Trophoblast cell (in vitro differentiated cells and primary cell): ENCODE measurements around the gene ZNF221.

ENCODE experiments used
- DNase-seq, 2 donors: peaks; one replicate each; pipeline ENCODE4 v3.0.0-alpha.2; 2016
- H2AFZ ChIP-seq: 2 replicates; pipeline ENCODE4 v1.6.1; 2013; ENCODE audit warnings: low read length, moderate library complexity, mild to moderate bottlenecking; ENCODE audit not compliant: insufficient read depth, poor library complexity
- H2AK5ac ChIP-seq: 2 replicates; pipeline ENCODE4 v1.6.1; 2013; ENCODE audit warnings: mild to moderate bottlenecking, low read length
- H2BK120ac ChIP-seq: 2 replicates; pipeline ENCODE4 v1.6.1; 2013; ENCODE audit warnings: low read length, mild to moderate bottlenecking, moderate library complexity; ENCODE audit not compliant: insufficient read depth, poor library complexity
- H2BK12ac ChIP-seq: 2 replicates; pipeline ENCODE4 v1.6.1; 2013; ENCODE audit warnings: mild to moderate bottlenecking, low read length, moderate library complexity
- H2BK5ac ChIP-seq: 2 replicates; pipeline ENCODE4 v1.6.1; 2013; ENCODE audit warnings: low read length, low read depth, moderate library complexity, mild to moderate bottlenecking; ENCODE audit not compliant: poor library complexity
- H3K14ac ChIP-seq: 2 replicates; pipeline ENCODE4 v1.6.1; 2013; ENCODE audit warnings: mild to moderate bottlenecking, low read length
- H3K18ac ChIP-seq: 2 replicates; pipeline ENCODE4 v1.6.1; 2013; ENCODE audit warnings: mild to moderate bottlenecking, low read length
- H3K23ac ChIP-seq: 2 replicates; pipeline ENCODE4 v1.6.1; 2013; ENCODE audit warnings: low read length
- H3K27ac ChIP-seq: 2 replicates; pipeline ENCODE4 v1.5.1; 2013; ENCODE audit warnings: low read depth, mild to moderate bottlenecking, inconsistent platforms, low read length, moderate library complexity
- H3K27me3 ChIP-seq: 2 replicates; pipeline ENCODE4 v1.6.1; 2013; ENCODE audit warnings: inconsistent platforms, mild to moderate bottlenecking, low read length, moderate library complexity; ENCODE audit not compliant: insufficient read depth
- H3K36me3 ChIP-seq, 2 experiments: 1 replicate in 1 of 2; 2 replicates in 1 of 2; pipeline ENCODE4 v1.6.1; 2013; ENCODE audit warnings: low read length in 2 of 2, mild to moderate bottlenecking in 2 of 2, moderate library complexity in 1 of 2; ENCODE audit not compliant: insufficient read depth in 2 of 2, control insufficient read depth in 1 of 2
- H3K4ac ChIP-seq: 2 replicates; pipeline ENCODE4 v1.6.1; 2013; ENCODE audit warnings: low read depth, mild to moderate bottlenecking, low read length, moderate library complexity
- H3K4me1 ChIP-seq, 2 experiments: 1 replicate in 1 of 2; 2 replicates in 1 of 2; pipeline ENCODE4 v1.6.1; 2013; ENCODE audit warnings: low read length in 2 of 2, mild to moderate bottlenecking in 2 of 2, moderate library complexity in 1 of 2; ENCODE audit not compliant: insufficient read depth in 2 of 2, control insufficient read depth in 1 of 2
- H3K4me2 ChIP-seq: 2 replicates; pipeline ENCODE4 v1.6.1; 2013; ENCODE audit warnings: inconsistent platforms, mild to moderate bottlenecking, low read length, moderate library complexity
- H3K4me3 ChIP-seq: 2 replicates; pipeline ENCODE4 v1.5.1; 2013; ENCODE audit warnings: mild to moderate bottlenecking, low read depth, low read length, inconsistent platforms
- H3K79me1 ChIP-seq: one replicate; pipeline ENCODE4 v1.6.1; 2013; ENCODE audit warnings: low read length
- H3K79me2 ChIP-seq: 2 replicates; pipeline ENCODE4 v1.6.1; 2013; ENCODE audit warnings: low read length, mild to moderate bottlenecking; ENCODE audit not compliant: control insufficient read depth, insufficient read depth, poor library complexity
- H3K9ac ChIP-seq: 2 replicates; pipeline ENCODE4 v1.6.1; 2013; ENCODE audit warnings: mild to moderate bottlenecking, low read length
- H3K9me3 ChIP-seq: 2 replicates; pipeline ENCODE4 v1.6.1; 2013; ENCODE audit warnings: low read depth, mild to moderate bottlenecking, control low read depth, inconsistent platforms, low read length; ENCODE audit not compliant: insufficient read depth
- H4K12ac ChIP-seq: 2 replicates; pipeline ENCODE4 v1.6.1; 2013; ENCODE audit warnings: low read depth, mild to moderate bottlenecking, low read length, moderate library complexity
- H4K8ac ChIP-seq: 2 replicates; pipeline ENCODE4 v1.6.1; 2013; ENCODE audit warnings: low read depth, mild to moderate bottlenecking, low read length, moderate library complexity
- H4K91ac ChIP-seq: one replicate; pipeline ENCODE4 v1.6.1; 2013; ENCODE audit warnings: low read depth, mild to moderate bottlenecking, low read length, moderate library complexity
- WGBS: extraction: QIAGEN DNeasy Blood & Tissue Kit; methylation state at CpG from one replicate; pipeline ENCODE4 v1.1.7; 2013; ENCODE audit warnings: missing lambda C conversion rate; ENCODE audit not compliant: insufficient read length, insufficient coverage; ENCODE audit errors: extremely low coverage; 5-methylcytosine and 5-hydroxymethylcytosine counted together

Gene ZNF221

GRCh38 chr19:43914051-43914450 is 37.0 kb upstream of the ZNF221 start:
- peaks cover 18% of the 10 kb centered on the region for H3K9me3 ChIP-seq
- no peak overlapping the region for H3K18ac ChIP-seq
- H3K23ac ChIP-seq: no peak overlapping the region
- no peak overlapping the region for H4K91ac ChIP-seq
- no peak overlapping the region for H2BK5ac ChIP-seq
- H3K14ac ChIP-seq: no peak overlapping the region
- no peak overlapping the region for H2BK120ac ChIP-seq
- peaks cover 24 to 40% of the 10 kb centered on the region in 2 experiments for H3K36me3 ChIP-seq
- H3K4me2 ChIP-seq: no peak overlapping the region
- no peak overlapping the region for H4K12ac ChIP-seq
- DNase-seq: no peak
- H2BK12ac ChIP-seq: no peak overlapping the region
- H4K8ac ChIP-seq: no peak overlapping the region
- H2AFZ ChIP-seq: no peak overlapping the region
- H3K27ac ChIP-seq: no peak overlapping the region
- H3K4me3 ChIP-seq: no peak overlapping the region
- no peak overlapping the region for H3K9ac ChIP-seq
- no peaks in the 10 kb centered on the region for H3K4me1 ChIP-seq
- H3K4ac ChIP-seq: no peak overlapping the region
- H3K79me1 ChIP-seq: no peaks in the 10 kb centered on the region
- WGBS: no CpG with 5 or more reads among the region's 3 CpGs
- H3K27me3 ChIP-seq: no peaks in the 10 kb centered on the region
- H2AK5ac ChIP-seq: no peak overlapping the region
- no peaks in the 10 kb centered on the region for H3K79me2 ChIP-seq

- no peak overlapping the region for H2AFZ ChIP-seq
- H3K9me3 ChIP-seq: no peaks in the 10 kb centered on the region
- no peak for DNase-seq
- no peak overlapping the region for H2AK5ac ChIP-seq
- no peak overlapping the region for H2BK12ac ChIP-seq
- no peak overlapping the region for H4K12ac ChIP-seq
- no peak overlapping the region for H3K27ac ChIP-seq
- H4K91ac ChIP-seq: no peak overlapping the region
- H3K4ac ChIP-seq: no peak overlapping the region
- H3K14ac ChIP-seq: no peak overlapping the region
- H3K27me3 ChIP-seq: no peaks in the 10 kb centered on the region
- H3K36me3 ChIP-seq: peaks cover 14 to 19% of the 10 kb centered on the region in 2 experiments
- H4K8ac ChIP-seq: no peak overlapping the region
- no peak overlapping the region for H3K4me3 ChIP-seq
- no peak overlapping the region for H3K4me2 ChIP-seq
- H3K9ac ChIP-seq: no peak overlapping the region
- no peaks in the 10 kb centered on the region for H3K79me1 ChIP-seq
- no peak overlapping the region for H2BK5ac ChIP-seq
- H3K18ac ChIP-seq: no peak overlapping the region
- no peak overlapping the region for H3K23ac ChIP-seq
- H2BK120ac ChIP-seq: no peak overlapping the region
- no peaks in the 10 kb centered on the region for H3K4me1 ChIP-seq
- no peaks in the 10 kb centered on the region for H3K79me2 ChIP-seq
These were observed 27.2 kb upstream of the ZNF221 start for GRCh38 chr19:43923875-43924274.

- Histone ChIP-seq H3K36me3 (peaks cover 13 to 29% of the 10 kb centered on the region in 2 experiments), H3K23ac (no peak overlapping the region), H3K4me3 (no peak overlapping the region), H2BK5ac (no peak overlapping the region), H3K4me1 (no peaks in the 10 kb centered on the region), H3K27ac (no peak overlapping the region), H3K79me2 (no peaks in the 10 kb centered on the region), H3K27me3 (no peaks in the 10 kb centered on the region), H2AFZ (no peak overlapping the region), H2BK120ac (no peak overlapping the region), H3K9me3 (no peaks in the 10 kb centered on the region), H3K14ac (no peak overlapping the region), H2BK12ac (no peak overlapping the region), H2AK5ac (no peak overlapping the region), H3K79me1 (no peaks in the 10 kb centered on the region), H3K9ac (no peak overlapping the region), H4K91ac (no peak overlapping the region), H3K18ac (no peak overlapping the region), H4K8ac (no peak overlapping the region), H3K4ac (no peak overlapping the region), H4K12ac (no peak overlapping the region), H3K4me2 (no peak overlapping the region)
- DNase-seq: no peak
- no CpG with 5 or more reads among the region's 5 CpGs for WGBS
These were observed 22.2 kb upstream of the ZNF221 start for GRCh38 chr19:43928820-43929219.

GRCh38 chr19:43934055-43934984 is 16.7 kb upstream of the ZNF221 start:
- Histone ChIP-seq H3K18ac (no peak overlapping the region), H4K8ac (peak overlapping the region; percentile 55), H3K4me3 (peak overlapping the region; percentile 91), H3K27ac (peak overlapping the region; percentile 70), H3K9ac (peak overlapping the region; percentile 97), H3K4me1 (peaks cover 0 to 3% of the 10 kb centered on the region in 2 experiments), H4K12ac (peak overlapping the region; percentile 88), H3K4me2 (peak overlapping the region; percentile 76), H2BK5ac (no peak overlapping the region), H2AFZ (peak overlapping the region; percentile 95), H3K36me3 (peaks cover 6 to 13% of the 10 kb centered on the region in 2 experiments), H3K79me1 (peaks cover 2% of the 10 kb centered on the region), H4K91ac (peak overlapping the region; percentile 12), H2AK5ac (no peak overlapping the region), H2BK12ac (no peak overlapping the region), H3K4ac (no peak overlapping the region), H3K9me3 (no peaks in the 10 kb centered on the region), H3K27me3 (no peaks in the 10 kb centered on the region), H3K79me2 (no peaks in the 10 kb centered on the region), H3K14ac (no peak overlapping the region), H3K23ac (no peak overlapping the region), H2BK120ac (no peak overlapping the region)
- WGBS: no CpG with 5 or more reads among the region's 15 CpGs
- DNase-seq: no peak
